GM23338 (cell line): Measurements from ENCODE around the gene ANKS1B. TPM values are rescaled to one million over a fixed set of nuclear protein-coding genes. Genes with fewer than 3 reads are reported as not detected.

ENCODE experiments used
- ATAC-seq: fragments of 200-7000 bp; cut with Tn5 transposase; 3 replicates; pipeline ENCODE4 v1.9.1; 2020
- DNase-seq: peaks from one replicate; pipeline ENCODE4 v3.0.0-alpha.2; 2015; ENCODE audit warnings: low spot score
- H2AFZ ChIP-seq: fragments of 200-600 bp; sonication (generic); 2 replicates; pipeline ENCODE4 v1.8.0; 2016; ENCODE audit warnings: antibody characterized with exemption, mild to moderate bottlenecking, moderate library complexity
- H3F3A ChIP-seq: fragments of 200-600 bp; sonication (generic); replicated peaks from 2 replicates; pipeline ENCODE4 v1.8.0; 2017; ENCODE audit warnings: antibody characterized with exemption, mixed run types, low read depth
- H3K27ac ChIP-seq: fragments of 200-600 bp; sonication (generic); 2 replicates; pipeline ENCODE4 v1.6.1; 2016; ENCODE audit warnings: low read depth
- H3K27me3 ChIP-seq: fragments of 200-600 bp; sonication (generic); 2 replicates; pipeline ENCODE4 v1.8.0; 2016; ENCODE audit warnings: mild to moderate bottlenecking, mixed run types, moderate library complexity; ENCODE audit not compliant: insufficient read depth
- H3K36me3 ChIP-seq: fragments of 200-600 bp; sonication (generic); 2 replicates; pipeline ENCODE4 v1.8.0; 2016; ENCODE audit warnings: mild to moderate bottlenecking; ENCODE audit not compliant: insufficient read depth
- H3K4me1 ChIP-seq: fragments of 200-600 bp; sonication (generic); 2 replicates; pipeline ENCODE4 v1.8.0; 2016; ENCODE audit warnings: mild to moderate bottlenecking, moderate library complexity; ENCODE audit not compliant: insufficient read depth
- H3K4me2 ChIP-seq: fragments of 200-600 bp; sonication (generic); 2 replicates; pipeline ENCODE4 v1.7.1; 2017; ENCODE audit warnings: mixed run types
- H3K4me3 ChIP-seq: fragments of 200-600 bp; sonication (generic); 2 replicates; pipeline ENCODE4 v1.6.1; 2016; ENCODE audit warnings: mixed run types
- H3K79me2 ChIP-seq: fragments of 200-600 bp; sonication (generic); replicated peaks from 2 replicates; pipeline ENCODE4 v1.8.0; 2017; ENCODE audit warnings: mild to moderate bottlenecking; ENCODE audit not compliant: insufficient read depth
- H3K9me2 ChIP-seq: fragments of 200-600 bp; sonication (generic); 2 replicates; pipeline ENCODE4 v1.8.0; 2017; ENCODE audit not compliant: insufficient read depth
- H4K20me1 ChIP-seq: fragments of 200-600 bp; sonication (generic); replicated peaks from 2 replicates; pipeline ENCODE4 v1.8.0; 2017; ENCODE audit warnings: mild to moderate bottlenecking; ENCODE audit not compliant: insufficient read depth
- H3K27ac Mint-ChIP-seq: 2 replicates; pipeline ENCODE4 v1.8.0; 2020; ENCODE audit warnings: inconsistent platforms, mild to moderate bottlenecking, moderate library complexity, mixed read lengths
- H3K27me3 Mint-ChIP-seq: 3 replicates; pipeline ENCODE4 v1.8.0; 2022; ENCODE audit warnings: low read depth, mild to moderate bottlenecking, moderate library complexity, mixed read lengths, inconsistent platforms; ENCODE audit not compliant: insufficient read depth, poor library complexity
- H3K36me3 Mint-ChIP-seq: 3 replicates; pipeline ENCODE4 v1.8.0; 2021; ENCODE audit warnings: low read depth, mild to moderate bottlenecking, inconsistent platforms, moderate library complexity, mixed read lengths
- H3K4me1 Mint-ChIP-seq: 3 replicates; pipeline ENCODE4 v1.8.0; 2020; ENCODE audit warnings: mild to moderate bottlenecking, inconsistent platforms, mixed read lengths
- H3K4me3 Mint-ChIP-seq: 3 replicates; pipeline ENCODE4 v1.8.0; 2021; ENCODE audit warnings: moderate library complexity, mild to moderate bottlenecking, inconsistent platforms, mixed read lengths
- H3K9me3 Mint-ChIP-seq: 3 replicates; pipeline ENCODE4 v1.8.0; 2020; ENCODE audit warnings: moderate library complexity, mild to moderate bottlenecking, inconsistent platforms, mixed read lengths
- CREB1 ChIP-seq: fragments of 250-450 bp; sonication (Bioruptor Pico); IDR thresholded peaks from 2 replicates; pipeline ENCODE4 v1.5.0; 2020; ENCODE audit warnings: low read depth, mild to moderate bottlenecking, moderate library complexity
- EZH2 ChIP-seq: fragments of 200-600 bp; sonication (generic); IDR thresholded peaks from one replicate; pipeline ENCODE4 v1.8.0; 2017; ENCODE audit warnings: antibody characterized with exemption, mild to moderate bottlenecking, low read depth; ENCODE audit not compliant: unreplicated experiment
- EZH2phosphoT487 ChIP-seq: fragments of 200-600 bp; sonication (generic); IDR thresholded peaks from one replicate; pipeline ENCODE4 v1.8.1; 2018; ENCODE audit warnings: antibody characterized with exemption; ENCODE audit not compliant: unreplicated experiment
- JUNB ChIP-seq: IDR thresholded peaks from one replicate; pipeline ENCODE4 v1.6.1; 2016; ENCODE audit warnings: antibody characterized with exemption; ENCODE audit not compliant: unreplicated experiment
- NANOG ChIP-seq: IDR thresholded peaks from 2 replicates; pipeline ENCODE4 v1.6.1; 2016; ENCODE audit warnings: antibody characterized with exemption, borderline replicate concordance
- POLR2AphosphoS5 ChIP-seq: IDR thresholded peaks from 2 replicates; pipeline ENCODE4 v1.6.1; 2016; ENCODE audit warnings: antibody characterized with exemption, low read depth
- STAT1 ChIP-seq: IDR thresholded peaks from one replicate; pipeline ENCODE4 v1.6.1; 2016; ENCODE audit warnings: antibody characterized with exemption; ENCODE audit not compliant: unreplicated experiment
- ZNF114 ChIP-seq: fragments of 250-450 bp; sonication (Bioruptor Pico); IDR thresholded peaks from 2 replicates; pipeline ENCODE4 v1.5.0; 2020; ENCODE audit warnings: mild to moderate bottlenecking, moderate library complexity
- ZNF331 ChIP-seq: fragments of 250-450 bp; sonication (Bioruptor Pico); IDR thresholded peaks from 2 replicates; pipeline ENCODE4 v1.5.0; 2020; ENCODE audit warnings: low read depth, mild to moderate bottlenecking, moderate library complexity
- polyA plus RNA-seq: library from polyadenylated mRNA; unstranded; fragments of >200 nt; fragmentation: Nextera tagmentation; extraction: Ambion mirVana; gene quantifications from 2 replicates; pipeline ENCODE4 v1.2.1, GENCODE V29; 2016
- total RNA-seq: library from RNA; depleted of rRNA; stranded (reverse); fragments of >200 nt; shearing (Covaris generic); gene quantifications from 2 replicates; pipeline ENCODE4 v1.2.3, GENCODE V29; 2014
- TF ChIP-seq, protein P1 (sequence below), 2 experiments: fragments of 200-600 bp in 1 of 2; sonication (generic) in 1 of 2; conservative IDR thresholded peaks; 2 replicates each; pipeline versions ENCODE4 v1.5.1 to v1.6.1; 2016 to 2017; ENCODE audit warnings: antibody characterized with exemption in 2 of 2, low read depth in 2 of 2, mild to moderate bottlenecking in 2 of 2, moderate library complexity in 1 of 2
- TF ChIP-seq, protein P2 (sequence below): IDR thresholded peaks from 2 replicates; pipeline ENCODE4 v1.6.1; 2016; ENCODE audit warnings: antibody characterized with exemption
- TF ChIP-seq, protein P3 (sequence below): fragments of 250-450 bp; sonication (Bioruptor Pico); IDR thresholded peaks from 2 replicates; pipeline ENCODE4 v1.5.0; 2020; ENCODE audit warnings: mild to moderate bottlenecking, moderate library complexity
- TF ChIP-seq, protein P4 (sequence below): IDR thresholded peaks from one replicate; pipeline ENCODE4 v1.6.1; 2018; ENCODE audit warnings: antibody characterized with exemption; ENCODE audit not compliant: unreplicated experiment

The ANKS1B gene
- total and polyA plus RNA-seq, 2 experiments from 2014 or later, result 4.3 to 5.8 TPM

DNA sequence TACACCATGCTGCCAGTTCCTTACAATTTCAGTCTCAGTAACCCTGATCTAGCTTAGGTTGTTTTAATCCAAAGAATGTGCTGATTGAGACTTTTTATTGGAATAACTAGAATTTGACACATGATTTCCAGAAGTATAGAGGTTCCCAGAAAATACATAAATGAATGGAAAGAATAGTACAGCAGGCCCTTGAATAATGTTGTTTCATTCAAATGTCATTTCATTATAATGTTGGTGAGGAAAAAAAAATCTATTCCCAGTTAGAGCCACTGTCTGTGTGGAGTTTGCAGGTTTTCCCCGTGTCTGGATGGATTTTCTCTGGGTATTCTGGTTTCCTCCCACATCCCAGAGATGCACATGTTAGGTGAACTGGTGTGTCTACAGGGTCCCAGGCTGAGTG lies 610.7 kb downstream of the ANKS1B start:
- Mint-ChIP-seq H3K36me3 (no peaks in the 10 kb centered on the region), H3K27ac (no peak overlapping the region), H3K4me3 (no peak overlapping the region), H3K9me3 (no peaks in the 10 kb centered on the region), H3K27me3 (peaks cover 5% of the 10 kb centered on the region), H3K4me1 (peaks cover 12% of the 10 kb centered on the region; the same call in 2 of the 3 replicates)
- H3K4me3 ChIP-seq, result no peak overlapping the region
- no peak overlapping the region for H3K27ac ChIP-seq
- H3K79me2 ChIP-seq, result no peaks in the 10 kb centered on the region
- no peaks in the 10 kb centered on the region for H3K4me1 ChIP-seq
- no peaks in the 10 kb centered on the region for H3F3A ChIP-seq
- no peaks in the 10 kb centered on the region for H3K27me3 ChIP-seq
- no peak for DNase-seq
- TF ChIP-seq JUNB, result no peak
- no peak for TF ChIP-seq CREB1 (CRISPR knock-in tag)
- TF ChIP-seq, protein P1, sequence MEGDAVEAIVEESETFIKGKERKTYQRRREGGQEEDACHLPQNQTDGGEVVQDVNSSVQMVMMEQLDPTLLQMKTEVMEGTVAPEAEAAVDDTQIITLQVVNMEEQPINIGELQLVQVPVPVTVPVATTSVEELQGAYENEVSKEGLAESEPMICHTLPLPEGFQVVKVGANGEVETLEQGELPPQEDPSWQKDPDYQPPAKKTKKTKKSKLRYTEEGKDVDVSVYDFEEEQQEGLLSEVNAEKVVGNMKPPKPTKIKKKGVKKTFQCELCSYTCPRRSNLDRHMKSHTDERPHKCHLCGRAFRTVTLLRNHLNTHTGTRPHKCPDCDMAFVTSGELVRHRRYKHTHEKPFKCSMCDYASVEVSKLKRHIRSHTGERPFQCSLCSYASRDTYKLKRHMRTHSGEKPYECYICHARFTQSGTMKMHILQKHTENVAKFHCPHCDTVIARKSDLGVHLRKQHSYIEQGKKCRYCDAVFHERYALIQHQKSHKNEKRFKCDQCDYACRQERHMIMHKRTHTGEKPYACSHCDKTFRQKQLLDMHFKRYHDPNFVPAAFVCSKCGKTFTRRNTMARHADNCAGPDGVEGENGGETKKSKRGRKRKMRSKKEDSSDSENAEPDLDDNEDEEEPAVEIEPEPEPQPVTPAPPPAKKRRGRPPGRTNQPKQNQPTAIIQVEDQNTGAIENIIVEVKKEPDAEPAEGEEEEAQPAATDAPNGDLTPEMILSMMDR (conservative IDR thresholded peaks at IDR 0.05; ENCODE audit: low read depth in 2 of 2), result no peak
- no peak for TF ChIP-seq POLR2AphosphoS5
- TF ChIP-seq, protein P2, sequence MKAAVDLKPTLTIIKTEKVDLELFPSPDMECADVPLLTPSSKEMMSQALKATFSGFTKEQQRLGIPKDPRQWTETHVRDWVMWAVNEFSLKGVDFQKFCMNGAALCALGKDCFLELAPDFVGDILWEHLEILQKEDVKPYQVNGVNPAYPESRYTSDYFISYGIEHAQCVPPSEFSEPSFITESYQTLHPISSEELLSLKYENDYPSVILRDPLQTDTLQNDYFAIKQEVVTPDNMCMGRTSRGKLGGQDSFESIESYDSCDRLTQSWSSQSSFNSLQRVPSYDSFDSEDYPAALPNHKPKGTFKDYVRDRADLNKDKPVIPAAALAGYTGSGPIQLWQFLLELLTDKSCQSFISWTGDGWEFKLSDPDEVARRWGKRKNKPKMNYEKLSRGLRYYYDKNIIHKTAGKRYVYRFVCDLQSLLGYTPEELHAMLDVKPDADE, result no peak
- TF ChIP-seq EZH2, result no peak
- TF ChIP-seq, protein P3, sequence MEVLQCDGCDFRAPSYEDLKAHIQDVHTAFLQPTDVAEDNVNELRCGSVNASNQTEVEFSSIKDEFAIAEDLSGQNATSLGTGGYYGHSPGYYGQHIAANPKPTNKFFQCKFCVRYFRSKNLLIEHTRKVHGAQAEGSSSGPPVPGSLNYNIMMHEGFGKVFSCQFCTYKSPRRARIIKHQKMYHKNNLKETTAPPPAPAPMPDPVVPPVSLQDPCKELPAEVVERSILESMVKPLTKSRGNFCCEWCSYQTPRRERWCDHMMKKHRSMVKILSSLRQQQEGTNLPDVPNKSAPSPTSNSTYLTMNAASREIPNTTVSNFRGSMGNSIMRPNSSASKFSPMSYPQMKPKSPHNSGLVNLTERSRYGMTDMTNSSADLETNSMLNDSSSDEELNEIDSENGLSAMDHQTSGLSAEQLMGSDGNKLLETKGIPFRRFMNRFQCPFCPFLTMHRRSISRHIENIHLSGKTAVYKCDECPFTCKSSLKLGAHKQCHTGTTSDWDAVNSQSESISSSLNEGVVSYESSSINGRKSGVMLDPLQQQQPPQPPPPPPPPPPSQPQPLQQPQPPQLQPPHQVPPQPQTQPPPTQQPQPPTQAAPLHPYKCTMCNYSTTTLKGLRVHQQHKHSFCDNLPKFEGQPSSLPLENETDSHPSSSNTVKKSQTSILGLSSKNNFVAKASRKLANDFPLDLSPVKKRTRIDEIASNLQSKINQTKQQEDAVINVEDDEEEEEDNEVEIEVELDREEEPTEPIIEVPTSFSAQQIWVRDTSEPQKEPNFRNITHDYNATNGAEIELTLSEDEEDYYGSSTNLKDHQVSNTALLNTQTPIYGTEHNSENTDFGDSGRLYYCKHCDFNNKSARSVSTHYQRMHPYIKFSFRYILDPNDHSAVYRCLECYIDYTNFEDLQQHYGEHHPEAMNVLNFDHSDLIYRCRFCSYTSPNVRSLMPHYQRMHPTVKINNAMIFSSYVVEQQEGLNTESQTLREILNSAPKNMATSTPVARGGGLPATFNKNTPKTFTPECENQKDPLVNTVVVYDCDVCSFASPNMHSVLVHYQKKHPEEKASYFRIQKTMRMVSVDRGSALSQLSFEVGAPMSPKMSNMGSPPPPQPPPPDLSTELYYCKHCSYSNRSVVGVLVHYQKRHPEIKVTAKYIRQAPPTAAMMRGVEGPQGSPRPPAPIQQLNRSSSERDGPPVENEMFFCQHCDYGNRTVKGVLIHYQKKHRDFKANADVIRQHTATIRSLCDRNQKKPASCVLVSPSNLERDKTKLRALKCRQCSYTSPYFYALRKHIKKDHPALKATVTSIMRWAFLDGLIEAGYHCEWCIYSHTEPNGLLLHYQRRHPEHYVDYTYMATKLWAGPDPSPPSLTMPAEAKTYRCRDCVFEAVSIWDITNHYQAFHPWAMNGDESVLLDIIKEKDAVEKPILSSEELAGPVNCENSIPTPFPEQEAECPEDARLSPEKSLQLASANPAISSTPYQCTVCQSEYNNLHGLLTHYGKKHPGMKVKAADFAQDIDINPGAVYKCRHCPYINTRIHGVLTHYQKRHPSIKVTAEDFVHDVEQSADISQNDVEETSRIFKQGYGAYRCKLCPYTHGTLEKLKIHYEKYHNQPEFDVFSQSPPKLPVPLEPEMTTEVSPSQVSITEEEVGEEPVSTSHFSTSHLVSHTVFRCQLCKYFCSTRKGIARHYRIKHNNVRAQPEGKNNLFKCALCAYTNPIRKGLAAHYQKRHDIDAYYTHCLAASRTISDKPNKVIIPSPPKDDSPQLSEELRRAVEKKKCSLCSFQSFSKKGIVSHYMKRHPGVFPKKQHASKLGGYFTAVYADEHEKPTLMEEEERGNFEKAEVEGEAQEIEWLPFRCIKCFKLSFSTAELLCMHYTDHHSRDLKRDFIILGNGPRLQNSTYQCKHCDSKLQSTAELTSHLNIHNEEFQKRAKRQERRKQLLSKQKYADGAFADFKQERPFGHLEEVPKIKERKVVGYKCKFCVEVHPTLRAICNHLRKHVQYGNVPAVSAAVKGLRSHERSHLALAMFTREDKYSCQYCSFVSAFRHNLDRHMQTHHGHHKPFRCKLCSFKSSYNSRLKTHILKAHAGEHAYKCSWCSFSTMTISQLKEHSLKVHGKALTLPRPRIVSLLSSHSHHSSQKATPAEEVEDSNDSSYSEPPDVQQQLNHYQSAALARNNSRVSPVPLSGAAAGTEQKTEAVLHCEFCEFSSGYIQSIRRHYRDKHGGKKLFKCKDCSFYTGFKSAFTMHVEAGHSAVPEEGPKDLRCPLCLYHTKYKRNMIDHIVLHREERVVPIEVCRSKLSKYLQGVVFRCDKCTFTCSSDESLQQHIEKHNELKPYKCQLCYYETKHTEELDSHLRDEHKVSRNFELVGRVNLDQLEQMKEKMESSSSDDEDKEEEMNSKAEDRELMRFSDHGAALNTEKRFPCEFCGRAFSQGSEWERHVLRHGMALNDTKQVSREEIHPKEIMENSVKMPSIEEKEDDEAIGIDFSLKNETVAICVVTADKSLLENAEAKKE (CRISPR knock-in tag), result no peak
- no peak for TF ChIP-seq ZNF114 (CRISPR knock-in tag)
- no peak for TF ChIP-seq EZH2phosphoT487
- TF ChIP-seq ZNF331 (CRISPR knock-in tag), result no peak
- TF ChIP-seq NANOG, result no peak
- TF ChIP-seq, protein P4, sequence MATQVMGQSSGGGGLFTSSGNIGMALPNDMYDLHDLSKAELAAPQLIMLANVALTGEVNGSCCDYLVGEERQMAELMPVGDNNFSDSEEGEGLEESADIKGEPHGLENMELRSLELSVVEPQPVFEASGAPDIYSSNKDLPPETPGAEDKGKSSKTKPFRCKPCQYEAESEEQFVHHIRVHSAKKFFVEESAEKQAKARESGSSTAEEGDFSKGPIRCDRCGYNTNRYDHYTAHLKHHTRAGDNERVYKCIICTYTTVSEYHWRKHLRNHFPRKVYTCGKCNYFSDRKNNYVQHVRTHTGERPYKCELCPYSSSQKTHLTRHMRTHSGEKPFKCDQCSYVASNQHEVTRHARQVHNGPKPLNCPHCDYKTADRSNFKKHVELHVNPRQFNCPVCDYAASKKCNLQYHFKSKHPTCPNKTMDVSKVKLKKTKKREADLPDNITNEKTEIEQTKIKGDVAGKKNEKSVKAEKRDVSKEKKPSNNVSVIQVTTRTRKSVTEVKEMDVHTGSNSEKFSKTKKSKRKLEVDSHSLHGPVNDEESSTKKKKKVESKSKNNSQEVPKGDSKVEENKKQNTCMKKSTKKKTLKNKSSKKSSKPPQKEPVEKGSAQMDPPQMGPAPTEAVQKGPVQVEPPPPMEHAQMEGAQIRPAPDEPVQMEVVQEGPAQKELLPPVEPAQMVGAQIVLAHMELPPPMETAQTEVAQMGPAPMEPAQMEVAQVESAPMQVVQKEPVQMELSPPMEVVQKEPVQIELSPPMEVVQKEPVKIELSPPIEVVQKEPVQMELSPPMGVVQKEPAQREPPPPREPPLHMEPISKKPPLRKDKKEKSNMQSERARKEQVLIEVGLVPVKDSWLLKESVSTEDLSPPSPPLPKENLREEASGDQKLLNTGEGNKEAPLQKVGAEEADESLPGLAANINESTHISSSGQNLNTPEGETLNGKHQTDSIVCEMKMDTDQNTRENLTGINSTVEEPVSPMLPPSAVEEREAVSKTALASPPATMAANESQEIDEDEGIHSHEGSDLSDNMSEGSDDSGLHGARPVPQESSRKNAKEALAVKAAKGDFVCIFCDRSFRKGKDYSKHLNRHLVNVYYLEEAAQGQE, result no peak
- TF ChIP-seq STAT1, result no peak
- no peaks in the 10 kb centered on the region for H3K9me2 ChIP-seq
- H2AFZ ChIP-seq, result no peak overlapping the region
- ATAC-seq, result no peak
- H3K36me3 ChIP-seq, result no peaks in the 10 kb centered on the region
- no peaks in the 10 kb centered on the region for H4K20me1 ChIP-seq
- no peak overlapping the region for H3K4me2 ChIP-seq
